ENCODE results near the gene CDH23.

The CDH23 gene

DNA sequence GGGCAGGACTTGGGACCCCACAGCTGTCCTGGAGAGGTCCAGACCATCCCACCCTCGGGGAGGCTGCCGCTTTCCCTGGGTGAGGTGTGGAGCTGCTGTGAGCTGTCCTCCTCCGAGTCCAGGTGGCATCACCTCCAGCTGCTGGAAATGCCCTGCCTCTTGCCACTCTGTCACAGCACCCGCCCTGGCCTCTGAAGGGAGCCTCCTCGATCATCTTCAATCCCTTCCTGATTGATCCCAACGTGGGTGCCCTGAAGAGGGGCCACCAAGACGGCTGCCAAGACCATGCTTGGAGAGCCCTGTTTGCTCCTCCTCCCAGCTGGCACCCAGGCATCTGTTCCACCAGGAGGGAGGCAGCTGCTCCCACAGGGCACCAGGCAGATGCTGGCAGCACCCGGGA lies 318.3 kb downstream of the CDH23 start:
- DNase-seq = no peak

DNA sequence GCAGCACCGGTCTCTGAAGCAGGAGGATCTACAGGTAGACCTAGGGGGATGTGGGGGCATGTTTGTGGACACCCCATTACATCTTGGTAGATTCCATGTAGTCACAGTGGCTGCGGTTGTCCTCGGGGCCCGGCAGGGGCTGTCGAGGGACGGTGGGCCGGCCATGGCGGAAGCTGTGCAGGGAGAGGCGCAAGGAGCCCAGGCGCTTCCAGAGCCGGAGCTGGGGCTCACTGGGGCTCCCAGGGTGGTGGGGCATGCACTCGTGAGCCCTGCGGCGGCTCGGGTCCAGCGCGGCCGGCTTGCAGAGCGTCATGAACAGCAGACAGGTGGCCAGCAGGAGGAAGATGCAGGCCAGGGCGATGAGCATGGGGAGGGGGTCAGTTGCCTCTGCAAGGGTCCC lies 319.1 kb downstream of the CDH23 start:
- no peak for DNase-seq

DNA sequence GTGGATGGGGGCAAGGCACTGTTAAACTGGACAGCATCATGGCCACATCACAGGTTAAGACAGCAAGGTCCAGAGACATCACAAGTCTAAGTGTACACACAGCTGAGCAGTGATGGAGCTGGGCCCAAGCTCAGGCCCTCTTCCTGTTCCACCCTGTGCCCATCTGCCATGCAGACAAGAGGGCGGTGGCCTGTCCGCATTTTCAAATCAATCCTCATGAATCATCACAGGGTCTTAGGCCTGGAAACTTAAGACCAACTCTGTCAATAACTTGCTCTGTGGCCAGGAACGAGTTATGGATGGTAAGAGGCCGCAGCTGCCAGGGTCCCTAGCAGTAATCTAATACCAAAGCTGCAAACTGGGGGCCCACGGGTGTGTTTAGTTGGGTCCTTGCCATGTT lies 319.7 kb downstream of the CDH23 start:
- DNase-seq = no peak

DNA sequence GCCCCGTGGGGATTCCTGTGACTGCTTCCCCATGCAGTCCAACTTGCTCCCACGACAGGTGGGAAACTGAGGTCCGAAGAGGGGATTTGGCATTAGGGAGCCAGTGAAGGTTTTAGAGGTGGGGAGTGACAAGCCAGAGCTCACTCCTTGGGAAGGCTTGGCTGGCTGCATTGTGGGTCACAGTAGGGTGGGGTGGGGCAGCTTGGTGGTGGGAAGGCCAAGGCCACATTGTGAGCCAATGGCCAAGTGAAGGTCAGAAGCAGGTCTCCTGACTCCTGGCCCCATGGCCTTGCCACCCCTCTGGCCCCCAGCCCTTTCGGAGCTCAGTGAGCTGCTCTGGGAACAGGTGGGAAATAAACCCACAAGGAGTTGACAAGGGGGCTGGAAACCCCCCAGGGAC lies 320.3 kb downstream of the CDH23 start:
- no peak for DNase-seq

DNA sequence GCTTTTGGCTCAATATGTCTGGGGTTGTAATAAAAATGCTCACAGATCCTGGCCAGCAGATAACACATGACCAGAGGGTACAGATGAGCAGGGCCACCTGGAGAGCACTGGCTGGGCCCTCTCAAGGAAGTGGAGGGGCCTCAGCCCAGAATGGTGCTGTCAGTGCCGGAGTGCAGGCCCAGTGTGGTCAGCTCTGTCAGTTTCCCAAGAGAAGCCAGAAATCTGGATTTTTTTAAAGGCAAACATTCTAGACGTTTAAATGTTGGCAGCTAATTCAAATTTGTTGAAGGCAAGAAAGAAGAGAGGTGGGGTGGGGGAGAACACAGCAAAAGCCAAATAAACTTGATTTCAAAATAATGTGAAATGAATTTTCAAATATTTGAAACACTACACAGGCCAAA lies 320.8 kb downstream of the CDH23 start:
- DNase-seq = no peak

DNA sequence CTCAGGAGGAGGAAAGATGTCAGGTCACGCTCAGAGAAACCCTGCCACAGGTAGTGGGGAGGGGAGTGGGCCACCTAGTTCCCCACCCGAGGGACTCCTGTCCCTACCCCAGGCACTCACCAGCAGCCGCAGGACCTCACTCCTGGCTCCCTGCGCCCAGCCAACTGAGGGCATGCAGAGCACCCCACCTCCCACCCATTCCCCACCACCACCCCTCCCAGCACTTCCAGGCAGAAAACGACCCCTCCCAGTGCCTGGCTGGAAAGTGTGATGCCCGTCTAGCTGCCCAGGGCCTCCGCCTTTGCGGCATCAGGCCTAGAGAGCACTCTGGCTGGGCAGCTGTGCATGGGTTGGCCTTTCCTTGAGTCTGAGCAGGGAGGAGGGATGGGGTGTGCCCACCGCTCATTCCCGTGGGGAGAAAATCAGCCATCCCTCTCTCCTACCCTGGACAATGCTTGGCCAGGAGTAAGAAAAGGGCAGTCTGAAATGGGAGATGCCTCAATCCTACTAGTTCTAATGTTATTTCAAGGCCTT lies 321.5 kb downstream of the CDH23 start:
- no peak for DNase-seq

DNA sequence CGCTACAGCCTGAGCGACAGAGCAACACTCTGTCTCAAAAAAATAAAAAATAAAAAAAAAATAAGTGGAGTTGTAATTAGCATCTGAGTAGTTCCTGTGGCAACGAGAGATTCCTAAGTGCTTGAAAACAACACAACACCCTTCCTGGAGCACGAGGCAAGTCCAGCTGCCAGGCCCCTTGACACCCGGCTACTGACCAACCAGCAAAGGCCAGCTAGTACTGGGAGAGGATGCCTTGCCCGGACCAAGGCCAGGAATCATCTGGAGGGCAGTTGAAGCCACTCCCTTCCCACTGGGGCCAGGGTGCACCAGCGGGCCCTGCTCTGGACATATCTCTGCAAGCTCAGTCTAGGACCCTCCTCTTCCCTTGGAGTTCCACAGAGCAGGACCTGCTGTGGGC lies 322.3 kb downstream of the CDH23 start:
- DNase-seq = no peak

DNA sequence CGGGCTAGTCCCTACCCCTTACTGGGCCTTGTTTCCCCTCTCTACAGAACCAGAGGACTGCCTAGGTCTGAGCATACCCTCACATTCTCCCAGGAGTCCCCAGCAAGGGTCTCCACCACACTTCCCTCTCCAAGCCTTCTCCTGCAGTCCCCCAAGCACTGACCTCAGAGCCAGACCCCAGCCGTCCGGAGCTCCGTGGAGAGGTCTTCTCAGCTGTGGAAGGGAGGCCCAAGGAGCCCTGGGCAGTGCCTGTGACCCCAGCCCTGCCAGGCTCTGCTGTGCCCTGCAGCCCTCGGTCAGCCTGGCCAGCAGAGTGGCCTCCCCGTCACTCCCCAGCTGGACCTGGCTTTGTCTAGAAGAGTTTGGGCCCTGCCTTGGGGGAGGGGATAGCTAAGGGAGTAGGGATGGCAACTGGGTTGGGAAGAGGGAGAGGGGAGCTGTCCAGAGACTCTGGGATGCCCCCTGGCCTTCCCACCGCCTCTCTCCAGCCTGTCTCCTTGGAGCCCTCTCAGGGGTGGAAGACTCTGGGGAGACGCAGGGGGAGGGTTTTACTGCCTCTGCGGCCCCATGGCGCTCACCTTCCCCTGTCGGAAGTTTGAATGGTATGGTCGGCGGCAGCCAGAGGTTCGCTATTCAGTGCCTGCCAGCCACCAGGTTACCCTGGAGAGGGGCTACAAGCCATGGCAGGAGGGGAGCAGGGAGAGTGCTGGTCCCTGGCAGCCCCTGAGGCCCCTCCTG lies 322.9 kb downstream of the CDH23 start, which contains the start of gene C10orf105:
C10orf105 (minus strand) TSS at position 315 of the 738 bp plus-strand sequence. CDS start 3,441 bp downstream, outside the sequence.
- DNase-seq = no peak

DNA sequence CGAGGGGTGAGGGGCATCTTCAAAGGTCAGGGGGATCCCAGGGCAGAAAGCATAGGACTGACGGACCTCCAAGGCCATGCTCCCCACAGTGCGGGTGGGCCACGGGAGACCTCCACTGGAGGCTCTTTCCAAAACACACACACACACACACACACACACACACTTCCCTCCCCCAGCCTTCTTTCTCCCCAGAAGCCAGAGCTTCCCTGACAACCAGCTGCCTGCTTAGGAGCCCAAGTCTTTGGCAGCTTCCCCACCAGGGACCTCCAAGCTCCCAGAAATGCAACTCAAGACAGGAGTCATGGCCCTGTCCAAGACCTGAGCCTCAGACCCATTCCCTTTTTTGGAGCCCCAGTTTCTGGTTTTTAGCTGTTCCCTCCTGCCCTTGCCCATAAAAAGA lies 323.6 kb downstream of the CDH23 start:
- no peak for DNase-seq

DNA sequence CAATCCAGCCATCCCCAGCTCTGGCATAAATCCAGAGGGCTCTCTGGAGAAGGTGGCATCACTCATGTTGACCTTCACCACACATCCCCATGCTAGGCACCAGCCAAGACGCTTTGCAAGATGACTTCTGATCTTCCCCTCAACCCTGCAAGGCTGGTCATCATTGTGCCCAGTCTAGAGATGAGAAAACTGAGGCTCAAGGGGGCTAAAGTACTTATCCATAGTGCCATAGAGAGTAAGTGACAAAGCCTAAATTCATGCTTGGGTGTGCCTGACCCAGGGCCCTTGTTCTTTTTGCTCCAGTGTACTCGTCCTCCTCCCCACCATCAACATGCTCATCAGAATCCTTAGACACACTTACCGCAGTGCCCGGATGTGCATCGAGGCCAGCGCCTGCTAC lies 324.6 kb downstream of the CDH23 start:
- no peak for DNase-seq

DNA sequence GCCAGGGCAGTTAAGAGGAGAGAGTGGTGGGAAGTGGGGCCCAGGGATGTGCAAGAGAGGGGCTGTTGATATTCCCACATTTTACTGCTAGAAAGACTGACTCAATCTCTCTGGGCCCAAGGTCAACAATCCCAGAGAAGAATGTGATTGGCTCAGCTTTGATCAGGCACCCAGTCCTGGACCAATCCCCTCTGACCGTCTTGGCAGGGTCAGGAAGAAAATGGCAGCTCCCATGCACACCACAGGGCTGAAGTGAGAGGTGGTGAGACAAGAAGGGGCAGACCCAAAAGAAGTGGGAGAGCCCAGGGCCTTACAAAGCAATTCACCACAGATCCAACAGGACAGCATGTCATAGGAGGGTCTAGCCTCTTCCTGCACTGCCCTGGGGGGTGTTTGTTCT lies 326.1 kb downstream of the CDH23 start:
- DNase-seq = no peak

DNA sequence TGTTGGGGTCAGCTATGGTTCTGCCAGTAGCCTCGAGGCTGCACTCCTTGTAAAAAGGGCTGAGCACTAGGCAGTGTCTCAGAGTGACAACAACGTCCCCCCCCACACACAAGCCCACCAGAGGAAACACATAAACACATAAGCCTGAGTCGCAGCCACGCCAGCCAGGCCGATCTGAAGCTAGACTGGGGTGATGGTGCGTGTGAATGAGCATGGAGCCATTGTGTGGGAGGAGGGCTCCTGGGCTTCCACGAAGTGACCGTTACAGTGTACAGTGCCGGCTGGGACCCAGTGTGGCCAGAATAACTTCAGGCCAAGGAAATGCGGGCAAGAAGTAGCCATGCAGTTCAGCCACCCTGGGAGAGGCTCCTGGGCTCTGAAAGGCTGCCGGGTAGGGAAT lies 326.6 kb downstream of the CDH23 start:
- DNase-seq = no peak

DNA sequence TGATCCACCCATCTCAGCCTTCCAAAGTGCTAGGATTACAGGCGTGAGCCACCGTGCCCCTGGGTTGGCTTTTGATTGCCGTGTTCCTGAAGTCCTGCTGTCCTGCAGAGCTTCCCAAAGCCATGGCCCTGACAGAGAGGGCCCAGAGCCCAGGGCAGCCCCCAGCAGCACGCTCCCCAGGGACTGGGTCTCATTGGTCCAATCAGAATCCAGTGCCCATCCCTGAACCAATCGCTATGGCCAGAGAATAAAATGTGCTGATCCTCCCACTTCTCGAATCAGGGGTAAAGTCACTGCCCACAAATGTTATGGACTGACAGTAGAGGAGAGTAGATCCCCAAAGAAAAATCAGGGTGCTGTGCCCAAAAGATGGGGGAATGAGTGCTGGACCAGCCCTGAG lies 327.8 kb downstream of the CDH23 start:
- no peak for DNase-seq

DNA sequence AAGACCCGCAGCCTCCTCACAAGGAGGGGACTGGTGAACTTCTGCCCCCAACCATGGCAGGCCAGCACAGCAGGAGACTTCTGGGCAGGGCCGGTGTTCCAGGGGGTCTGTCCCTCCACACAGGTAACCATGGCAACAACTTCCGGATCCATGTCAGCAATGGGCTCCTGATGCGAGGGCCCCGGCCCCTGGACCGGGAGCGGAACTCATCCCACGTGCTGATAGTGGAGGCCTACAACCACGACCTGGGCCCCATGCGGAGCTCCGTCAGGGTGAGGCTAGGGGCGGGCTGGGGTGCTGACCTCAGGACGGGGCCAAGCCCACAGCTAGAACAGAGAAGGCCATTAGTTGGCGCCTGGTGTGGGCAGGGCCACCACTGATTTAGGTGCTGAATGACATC lies 328.5 kb downstream of the CDH23 start:
- DNase-seq = no peak

DNA sequence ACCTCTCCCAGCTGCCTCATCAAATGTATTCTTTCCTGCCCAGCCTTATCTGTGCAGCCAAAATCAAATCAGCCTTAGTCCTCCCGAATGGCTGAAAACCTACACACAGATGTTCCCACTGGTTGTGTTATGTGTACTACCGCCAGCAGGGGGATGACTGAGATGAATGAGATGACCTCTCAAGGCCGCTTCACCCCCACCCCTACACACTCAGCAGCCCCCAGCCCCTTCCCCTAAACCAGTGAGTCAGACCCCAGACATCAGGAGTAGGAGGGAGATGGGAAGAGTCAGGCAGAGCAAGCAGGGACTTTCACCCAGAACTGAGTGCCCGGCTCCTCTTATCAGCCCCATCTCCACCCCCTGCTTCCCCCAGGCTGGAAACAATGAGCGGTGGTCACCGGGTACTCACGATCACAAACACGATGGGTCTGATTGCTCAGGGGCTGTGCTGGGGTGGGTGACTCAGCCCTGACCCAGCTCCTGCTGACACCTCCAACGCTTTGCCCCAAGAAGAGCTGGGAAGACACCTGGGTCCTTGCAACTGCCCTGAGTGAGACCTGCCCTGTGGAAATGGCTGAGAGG lies 329.4 kb downstream of the CDH23 start:
- DNase-seq = no peak

DNA sequence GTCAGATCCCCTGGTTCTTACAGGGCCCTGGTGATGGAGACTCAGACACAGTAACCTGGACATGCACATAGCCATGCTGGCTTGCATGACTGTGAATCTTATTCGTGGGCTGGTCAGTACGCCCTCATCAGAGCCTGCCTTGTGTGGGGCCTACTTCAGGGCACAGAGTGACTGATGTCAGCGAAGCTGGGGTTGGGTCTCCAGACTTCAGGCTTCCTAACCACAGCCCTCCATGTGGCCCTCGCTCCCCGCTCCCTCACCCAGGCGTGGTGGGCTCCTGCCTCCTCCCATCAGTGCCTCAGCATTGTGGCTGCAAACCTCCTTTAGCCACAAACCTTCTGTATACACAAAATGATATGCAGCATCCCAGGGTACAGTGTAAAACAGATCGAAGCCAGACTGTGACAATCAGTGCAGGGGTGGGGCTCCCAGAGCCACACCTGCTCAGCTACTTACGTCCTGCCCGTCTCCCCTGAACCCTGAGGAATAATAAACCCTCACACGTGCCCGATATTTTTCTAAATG lies 329.9 kb downstream of the CDH23 start:
- DNase-seq = no peak

DNA sequence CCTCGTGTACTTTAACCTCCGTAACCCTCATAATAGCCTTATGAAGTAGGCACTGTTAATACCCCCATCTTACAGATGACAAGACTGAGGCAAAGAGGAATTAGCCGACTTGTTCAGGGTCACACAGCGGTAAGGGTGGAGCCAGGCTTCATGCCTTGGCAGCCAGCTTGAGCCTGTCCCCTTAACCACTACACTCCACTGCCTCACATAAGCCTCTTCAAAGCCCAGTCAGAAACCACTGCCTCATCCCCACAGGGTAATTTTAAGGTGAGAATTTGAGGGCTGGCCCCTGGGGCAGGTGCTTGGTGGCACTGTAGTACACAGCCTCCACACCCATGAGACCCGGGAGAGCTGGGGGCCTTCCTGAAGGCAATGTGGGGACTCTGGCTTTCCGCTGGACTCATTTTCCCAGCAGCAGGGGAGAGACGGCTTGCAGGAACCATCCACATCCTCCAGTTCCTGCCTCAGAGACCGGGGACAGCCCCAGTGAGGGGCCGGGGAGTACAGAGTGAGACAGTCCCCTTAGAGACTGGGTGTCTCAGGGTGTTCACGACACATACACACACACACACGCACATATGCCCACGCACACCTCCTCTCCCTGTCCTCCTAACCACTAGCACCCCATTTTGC lies 330.5 kb downstream of the CDH23 start:
- no peak for DNase-seq

DNA sequence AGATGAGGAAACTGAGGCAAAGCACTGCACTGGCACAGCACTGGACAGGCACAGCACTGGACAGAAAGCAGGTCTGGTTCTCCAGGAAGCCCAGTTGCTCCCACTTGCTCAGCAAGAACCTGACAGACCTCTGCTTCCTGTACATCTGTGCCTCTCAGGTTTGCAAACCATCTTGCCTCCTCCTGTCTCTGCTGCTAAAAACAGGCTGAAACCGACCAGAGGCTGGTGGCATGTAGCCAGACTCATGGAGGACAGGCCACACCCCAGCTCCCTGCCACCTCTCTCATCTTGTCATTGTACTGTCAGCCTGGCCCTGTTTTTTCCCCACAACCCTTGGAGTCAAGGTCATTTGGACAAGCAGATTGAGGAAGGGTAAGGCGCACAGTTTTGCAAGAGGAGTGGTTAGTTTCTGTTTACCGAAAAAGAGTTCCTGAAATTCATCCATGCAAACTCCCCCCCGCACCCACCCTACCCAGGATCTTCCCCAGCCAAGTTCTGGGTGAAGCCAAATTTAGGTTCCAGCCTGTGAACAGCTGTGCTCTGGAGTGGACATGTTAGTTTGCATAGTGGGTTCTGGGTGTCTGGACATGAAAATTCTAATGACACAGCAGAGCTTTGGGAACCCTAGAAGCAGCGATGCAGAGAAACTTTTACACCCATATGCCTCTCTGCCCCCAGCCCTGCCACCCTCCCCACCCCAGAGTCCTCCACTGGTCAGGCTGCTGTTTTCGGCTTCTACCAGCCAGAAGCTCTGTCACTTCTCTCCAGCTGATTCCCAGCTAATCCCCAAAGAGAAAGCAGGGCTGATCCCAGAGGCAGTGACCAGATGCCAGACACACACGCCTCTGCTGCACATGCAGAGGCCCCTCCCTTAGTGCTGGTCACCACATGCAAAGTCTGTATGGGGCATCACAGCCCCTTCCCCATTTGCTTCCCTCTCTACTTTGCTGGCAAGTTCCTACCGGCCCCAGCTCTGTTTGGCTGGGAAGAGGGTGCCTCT lies 331.3 kb downstream of the CDH23 start:
- no peak for DNase-seq

DNA sequence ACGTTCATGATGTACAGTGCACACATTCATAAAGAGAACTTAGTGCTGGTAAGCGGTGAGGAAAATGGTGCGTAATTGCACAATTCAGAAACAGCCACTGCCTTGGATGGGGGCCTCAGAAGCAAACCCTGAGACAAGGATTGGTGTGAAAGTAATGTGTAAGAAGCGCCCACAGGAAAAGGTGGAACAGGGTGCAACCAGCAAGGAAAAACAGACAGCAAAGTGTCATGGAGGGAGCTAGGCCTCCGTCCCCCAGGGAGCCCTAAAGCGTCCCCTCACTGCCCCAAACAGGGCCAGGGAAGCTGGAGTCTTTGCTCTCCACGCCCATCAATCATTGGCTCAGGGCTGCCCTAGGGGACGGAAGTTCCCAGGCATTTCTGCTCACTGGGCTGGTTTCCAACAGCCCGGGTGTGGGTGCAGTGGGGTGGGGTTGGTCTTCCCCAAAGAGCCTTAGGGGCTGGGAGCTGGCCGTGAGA lies 332.5 kb downstream of the CDH23 start:
- no peak for DNase-seq

DNA sequence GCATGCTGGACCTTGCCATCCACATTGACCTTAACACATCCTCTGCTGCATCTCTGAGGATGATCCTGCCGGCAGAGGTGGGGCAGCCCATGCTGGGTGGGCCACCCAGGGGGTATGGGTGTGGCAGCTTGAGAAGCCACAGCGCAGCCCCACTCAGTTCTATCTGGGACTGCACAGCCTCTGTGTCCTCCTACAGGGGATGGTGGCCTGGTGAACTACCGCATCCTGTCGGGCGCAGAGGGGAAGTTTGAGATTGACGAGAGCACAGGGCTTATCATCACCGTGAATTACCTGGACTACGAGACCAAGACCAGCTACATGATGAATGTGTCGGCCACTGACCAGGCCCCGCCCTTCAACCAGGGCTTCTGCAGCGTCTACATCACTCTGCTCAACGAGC lies 335.1 kb downstream of the CDH23 start:
- no peak for DNase-seq

DNA sequence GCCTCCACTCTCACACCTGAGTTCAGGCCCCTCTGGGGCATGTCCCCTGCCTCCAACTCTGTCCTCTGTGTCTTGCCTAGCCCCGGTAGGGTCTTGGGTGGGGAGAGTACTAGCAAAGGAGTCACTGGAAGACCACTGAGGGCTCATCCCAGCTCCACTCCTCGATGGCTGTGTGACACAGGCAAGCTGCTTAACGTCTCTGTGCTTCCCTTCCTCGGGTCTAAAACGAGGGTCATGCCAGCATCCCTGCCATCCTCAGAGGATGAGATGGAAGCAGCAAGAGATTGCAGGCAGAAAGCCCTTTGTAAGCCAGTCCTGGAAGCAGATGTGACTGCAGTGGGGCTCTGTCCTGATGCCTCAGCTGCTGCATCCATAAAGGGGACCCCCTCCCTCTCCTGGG lies 338.1 kb downstream of the CDH23 start:
- no peak for DNase-seq

All from cerebellar nuclear complex (tissue), 1 donor.